Stimulated activated CD4-positive, alpha-beta T cell treated with anti-CD3 and anti-CD28 coated beads, Interleukin-4, amount 100 ng/mL, for 24 hours (primary cell): Measurements from ENCODE around the gene SORCS2.

Experiments
- DNase-seq: peaks from one replicate; pipeline ENCODE4 v3.0.0-alpha.2; 2020

Gene SORCS2

GRCh38 chr4:7463566-7464258 lies 271.4 kb downstream of the SORCS2 start:
- no peak for DNase-seq

- no peak for DNase-seq
These were observed 271.9 kb downstream of the SORCS2 start for GRCh38 chr4:7464259-7464655.

GRCh38 chr4:7465017-7465416 lies 272.7 kb downstream of the SORCS2 start:
- no peak for DNase-seq

GRCh38 chr4:7466215-7466614 lies 273.9 kb downstream of the SORCS2 start:
- DNase-seq: no peak

- DNase-seq: no peak
These were observed 274.6 kb downstream of the SORCS2 start for GRCh38 chr4:7466904-7467303.

DNA sequence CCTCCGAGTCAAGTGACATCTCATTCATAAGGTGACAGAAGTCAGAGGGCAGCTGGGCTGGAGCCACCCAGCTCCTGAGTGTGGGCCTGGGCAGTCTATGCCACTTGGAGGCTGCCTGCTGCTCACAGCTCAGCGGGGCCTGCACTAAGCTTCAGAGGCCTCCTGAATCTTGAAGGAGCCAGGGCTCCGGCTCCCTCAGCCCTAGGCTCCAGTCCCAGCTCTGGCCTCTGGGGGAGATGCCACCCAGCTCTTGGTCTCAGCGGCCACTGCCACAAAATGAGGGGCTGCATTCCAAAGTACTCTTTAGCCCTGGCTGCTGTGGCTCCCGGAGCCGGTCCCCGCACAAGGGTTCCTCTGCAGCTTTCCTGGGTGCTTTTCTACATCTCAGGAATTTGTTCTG lies 275.1 kb downstream of the SORCS2 start:
- no peak for DNase-seq

- DNase-seq: no peak
These were observed 276.7 kb downstream of the SORCS2 start for GRCh38 chr4:7469023-7469422.

DNA sequence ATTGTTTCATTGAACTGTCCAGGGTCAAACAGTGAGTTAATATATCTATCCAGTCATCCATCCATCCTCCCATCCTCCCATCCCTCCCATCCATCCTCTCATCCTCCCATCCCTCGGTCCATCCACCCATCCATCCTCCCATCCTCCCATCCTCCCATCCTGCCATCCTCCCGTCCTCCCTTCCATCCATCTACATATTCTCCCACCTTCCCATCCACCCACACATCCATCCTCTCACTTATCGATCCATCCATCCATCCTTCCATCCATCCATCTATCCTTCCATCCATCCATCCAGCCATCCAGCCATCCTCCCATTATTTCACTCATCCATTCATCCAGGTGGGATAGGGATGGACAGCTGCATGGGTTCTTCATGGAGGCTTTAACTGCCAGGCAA lies 277.8 kb downstream of the SORCS2 start:
- DNase-seq: no peak

DNA sequence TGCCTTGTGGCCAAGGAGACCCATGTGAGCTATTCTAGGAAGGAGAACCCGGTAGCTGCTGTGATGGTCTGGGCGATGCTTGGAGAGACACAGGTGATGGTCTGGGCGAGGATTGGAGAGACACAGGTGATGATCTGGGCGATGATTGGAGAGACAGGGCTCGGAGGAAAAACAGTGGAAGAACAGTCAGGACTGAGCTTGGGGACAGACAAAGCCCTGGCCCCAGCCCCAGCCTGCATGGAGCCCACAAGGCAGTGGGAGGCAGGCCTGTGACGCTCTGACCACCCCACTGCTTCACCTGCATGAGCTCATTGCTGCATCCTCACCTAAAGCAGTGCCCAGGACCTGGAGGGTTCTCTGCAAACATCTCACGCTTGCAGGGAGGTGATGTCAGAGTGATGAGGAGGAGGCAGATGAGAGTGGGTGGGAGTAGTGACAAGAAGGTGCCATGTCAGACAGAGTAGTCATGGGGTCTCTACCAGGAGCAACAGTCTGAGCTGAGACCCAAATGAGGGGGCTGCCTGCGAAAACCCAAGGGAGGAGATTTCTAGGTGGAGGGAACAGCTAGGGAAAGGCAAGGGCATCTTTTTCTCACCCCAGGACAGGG lies 278.3 kb downstream of the SORCS2 start:
- no peak for DNase-seq

DNA sequence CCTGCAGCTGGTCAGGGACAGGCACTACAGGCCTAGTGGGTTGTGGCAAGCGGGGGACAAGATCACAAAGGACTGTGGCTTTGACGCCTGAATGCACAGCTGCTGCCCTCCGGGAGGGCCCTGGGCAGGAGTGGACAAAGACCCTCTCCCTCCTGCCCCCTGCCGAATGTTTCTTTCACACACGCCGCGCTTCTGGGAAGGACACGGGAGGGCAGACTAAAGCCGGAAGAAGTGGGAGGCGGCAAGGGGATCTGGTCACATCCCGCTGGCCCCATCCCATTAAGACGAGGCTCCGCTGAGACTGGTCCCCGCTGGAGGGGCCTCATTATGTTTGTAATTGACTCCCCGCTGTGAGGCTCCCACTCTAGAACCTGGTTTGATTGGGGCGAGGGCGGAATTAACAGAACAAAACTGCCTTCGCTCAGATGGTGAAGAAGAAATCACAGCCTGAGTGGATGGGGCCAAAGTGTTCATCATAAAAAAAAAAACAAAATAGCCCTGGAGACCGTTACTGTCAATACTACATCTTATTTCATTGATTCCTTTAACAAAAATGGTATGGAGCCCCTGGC lies 280.2 kb downstream of the SORCS2 start:
- DNase-seq: no peak

DNA sequence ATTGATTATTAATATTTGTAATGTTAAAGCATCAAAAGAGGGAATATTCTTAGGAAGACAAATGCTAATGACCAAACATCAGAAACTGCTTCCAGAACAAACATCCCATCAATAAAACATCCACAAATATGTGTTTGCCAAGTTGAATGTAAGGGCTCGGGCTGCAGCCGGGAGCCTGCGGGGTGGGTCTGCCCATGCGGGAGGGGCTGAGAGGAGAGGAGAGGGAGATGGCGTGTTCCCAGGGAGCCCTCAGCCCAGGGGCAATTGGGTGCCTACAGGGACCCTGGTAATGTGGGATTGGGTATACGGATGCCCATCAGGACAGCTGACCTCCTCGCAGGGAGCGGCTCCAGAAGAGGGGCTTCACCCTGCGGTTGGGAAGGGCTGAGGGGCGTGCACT lies 280.7 kb downstream of the SORCS2 start:
- DNase-seq: no peak

DNA sequence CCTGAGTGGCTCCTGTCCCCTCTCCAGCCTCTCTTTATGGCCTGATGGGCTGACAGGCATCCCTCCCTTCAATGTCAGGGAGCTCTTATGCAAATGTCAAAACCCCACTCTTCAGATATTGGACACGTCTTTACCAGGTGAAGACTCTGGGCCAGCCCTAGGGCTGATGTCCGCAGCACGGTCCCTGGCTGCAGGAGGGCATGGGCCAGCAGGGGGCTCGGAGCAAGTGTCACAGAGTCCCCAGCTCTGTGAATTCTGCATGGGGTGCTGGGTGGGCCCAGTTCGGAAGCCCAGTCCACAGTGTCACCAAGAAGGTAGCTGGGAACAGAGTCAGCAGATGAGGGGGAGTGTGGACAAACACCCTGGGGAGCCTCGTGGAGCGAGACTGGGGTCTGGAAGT lies 282.0 kb downstream of the SORCS2 start:
- DNase-seq: no peak

GRCh38 chr4:7475207-7475606 lies 282.9 kb downstream of the SORCS2 start:
- DNase-seq: no peak

DNA sequence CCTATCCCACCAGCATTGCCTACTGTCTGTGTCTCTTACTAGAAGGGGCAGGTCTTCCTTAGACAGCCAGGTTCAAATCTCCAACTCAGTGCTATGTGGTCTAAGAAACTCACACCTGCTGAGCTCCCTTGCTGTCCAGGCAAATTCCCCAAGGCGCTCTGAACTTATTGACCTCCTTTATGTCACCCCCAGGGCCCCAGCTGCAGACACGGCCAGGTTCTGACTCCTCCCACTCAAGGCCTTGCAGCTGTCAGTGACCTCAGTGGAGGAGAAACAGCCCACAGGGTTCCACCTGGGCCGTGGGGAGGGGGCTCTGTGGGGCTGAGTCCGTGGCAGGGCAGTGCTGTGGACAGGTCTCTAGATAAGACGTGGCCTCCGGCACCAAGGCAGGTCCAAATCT lies 284.5 kb downstream of the SORCS2 start:
- no peak for DNase-seq

- DNase-seq: no peak
These were observed 285.4 kb downstream of the SORCS2 start for GRCh38 chr4:7477695-7478094.

DNA sequence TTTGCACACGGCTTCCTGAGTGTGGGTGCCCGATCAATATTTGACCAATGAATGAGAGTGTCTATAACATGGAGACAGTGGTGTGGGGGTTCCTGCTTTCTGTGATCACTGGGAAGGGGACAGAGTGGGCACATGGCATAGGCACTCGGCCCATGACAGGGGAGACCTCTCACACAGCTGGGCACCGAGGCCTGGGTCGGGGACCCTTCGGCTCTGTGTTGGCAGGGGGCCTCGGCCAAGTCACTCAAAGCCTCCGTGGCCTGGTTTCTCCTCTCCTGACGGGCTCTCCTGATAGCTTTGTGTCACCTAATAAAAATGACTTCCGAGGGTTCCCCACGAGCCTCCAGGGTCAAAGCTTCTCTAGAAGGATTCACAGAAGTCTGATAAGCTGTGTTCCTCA lies 286.3 kb downstream of the SORCS2 start:
- DNase-seq: no peak

- DNase-seq: no peak
These were observed 288.1 kb downstream of the SORCS2 start for GRCh38 chr4:7480423-7480822.

DNA sequence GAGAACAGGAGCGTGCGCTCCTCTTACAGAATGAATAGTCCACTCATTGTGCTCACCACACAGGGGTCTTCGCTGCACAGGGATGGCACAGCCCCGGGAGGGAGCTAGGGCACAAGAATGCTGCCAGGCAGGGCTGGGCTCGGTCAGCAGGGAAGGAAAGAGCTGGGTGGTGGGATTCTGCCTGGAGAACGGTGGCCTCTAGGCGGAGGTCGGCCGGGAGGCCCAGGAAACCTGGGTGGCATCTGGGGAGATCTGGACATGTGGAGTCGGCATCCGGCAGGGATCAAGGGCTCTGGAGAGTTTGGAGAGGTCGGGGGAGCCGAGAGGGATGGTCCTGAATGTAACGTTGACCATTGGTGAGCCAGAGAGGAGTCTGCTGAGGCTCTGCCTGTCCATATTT lies 288.9 kb downstream of the SORCS2 start:
- DNase-seq: no peak

GRCh38 chr4:7485096-7485495 lies 292.8 kb downstream of the SORCS2 start:
- DNase-seq: no peak

DNA sequence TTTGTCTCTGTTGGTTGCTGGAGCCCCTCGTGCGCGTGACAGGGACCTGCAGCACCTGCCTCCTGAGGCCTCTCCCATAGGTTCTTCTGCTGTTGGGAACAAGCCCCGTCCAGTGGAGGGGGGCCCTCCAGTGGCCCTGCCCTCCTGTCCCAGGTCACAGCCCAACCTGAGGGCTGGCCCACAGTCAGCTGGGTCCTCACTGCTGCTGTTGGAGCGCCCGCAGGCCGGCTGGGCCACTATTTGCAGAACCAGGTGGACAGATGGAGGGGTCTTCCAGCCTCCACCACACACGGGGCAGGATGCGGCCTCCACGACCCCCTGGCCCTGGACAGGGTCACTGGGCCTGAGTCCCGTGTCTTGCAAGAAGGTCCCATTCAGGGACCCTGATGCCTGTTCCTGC lies 293.8 kb downstream of the SORCS2 start:
- no peak for DNase-seq

DNA sequence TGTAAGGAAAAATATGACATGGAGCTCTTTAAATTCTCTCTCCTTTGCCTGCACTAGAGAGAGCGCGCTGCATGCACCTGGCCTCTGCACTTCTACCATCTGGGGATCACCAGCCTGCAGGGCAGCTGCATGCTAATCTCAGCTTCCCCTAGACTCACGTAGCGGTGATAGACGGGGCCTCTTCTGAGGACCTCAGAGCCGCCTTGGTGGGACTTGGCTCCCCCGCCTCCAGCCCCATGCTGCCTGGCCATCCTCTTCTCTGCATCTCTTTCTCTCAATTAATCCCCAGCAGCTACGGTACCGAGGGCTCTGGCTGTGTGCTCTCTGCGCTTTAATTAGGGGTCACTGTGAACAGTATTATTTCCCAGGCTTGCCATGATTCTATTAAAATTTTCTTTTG lies 295.2 kb downstream of the SORCS2 start:
- DNase-seq: no peak

DNA sequence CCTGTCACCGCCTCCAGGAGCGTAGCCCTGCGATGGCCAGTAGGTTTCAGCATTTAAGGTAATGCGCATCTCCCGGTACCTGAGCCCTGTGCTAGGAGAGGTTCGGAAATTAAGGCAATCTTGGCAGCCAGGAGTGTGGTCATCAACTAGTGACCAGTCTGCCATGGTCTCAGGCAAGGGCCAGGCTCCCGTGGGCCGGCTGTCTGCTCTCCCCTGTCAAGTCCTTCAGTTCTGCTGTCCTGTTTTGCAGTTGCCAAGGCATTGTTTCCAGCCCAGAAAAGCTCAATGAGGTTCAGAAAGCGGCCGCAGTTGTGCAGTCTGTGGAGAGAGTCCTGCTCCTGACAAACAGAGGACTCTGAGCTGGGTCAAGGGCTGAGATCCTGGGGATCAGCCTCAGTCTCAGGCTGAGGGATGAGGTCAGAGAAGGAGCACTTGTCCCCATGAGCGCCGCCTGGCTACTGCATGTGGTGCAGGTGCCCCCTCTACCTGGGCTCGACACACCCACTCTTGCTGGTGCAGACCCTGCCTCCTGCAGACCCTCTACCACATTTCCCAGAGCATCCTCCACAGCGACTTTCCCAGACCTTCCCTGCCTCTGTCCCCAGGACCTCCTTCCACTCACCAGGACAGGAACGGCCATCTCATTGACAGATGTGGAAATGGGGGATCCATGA lies 295.8 kb downstream of the SORCS2 start:
- DNase-seq: no peak

DNA sequence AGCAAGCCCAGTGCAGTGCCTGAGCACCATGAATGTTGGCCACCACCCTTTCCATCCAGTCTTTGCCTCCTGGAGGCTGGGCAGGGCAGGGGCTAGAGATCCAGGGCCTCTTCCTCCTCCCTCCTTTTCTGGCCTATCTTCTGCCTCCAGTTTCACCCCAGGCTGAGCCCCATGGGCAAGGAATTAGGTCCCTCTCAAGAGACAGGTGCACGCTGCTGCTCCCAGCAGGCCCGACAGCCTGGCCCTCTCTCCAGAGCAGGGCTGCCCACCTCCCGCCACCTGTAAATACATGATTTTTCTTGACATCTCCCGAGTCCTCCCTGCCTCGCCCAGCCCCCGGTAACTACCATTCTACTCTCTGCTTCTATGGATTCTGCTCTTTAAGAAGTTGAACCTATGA lies 299.6 kb downstream of the SORCS2 start:
- no peak for DNase-seq
